Lower leg skin (tissue), 3 donors: ENCODE measurements around the gene KCNE1.

ENCODE experiments used
- CTCF ChIP-seq, 3 donors: fragments of 450-650 bp; IDR thresholded peaks; one replicate each; pipeline ENCODE4 v1.5.1; 2016; ENCODE audit warnings: antibody characterized with exemption in 3 of 3, mild to moderate bottlenecking in 3 of 3, moderate library complexity in 2 of 3
- POLR2A ChIP-seq, 2 donors: fragments of 450-650 bp; IDR thresholded peaks; one replicate each; pipeline ENCODE4 v1.6.1; 2016 to 2017; ENCODE audit warnings: antibody characterized with exemption in 2 of 2, mild to moderate bottlenecking in 1 of 2, moderate library complexity in 1 of 2

GRCh38 chr21:34528131-34528561 is 16.1 kb upstream of the KCNE1 start:
- no peak for TF ChIP-seq CTCF (IDR thresholded peaks at IDR 0.05)
- no peak for TF ChIP-seq POLR2A (IDR thresholded peaks at IDR 0.05)
